Parathyroid adenoma (tissue), 2 donors: ENCODE data around the gene STAM.

ENCODE experiments used
- H2AFZ ChIP-seq: fragments of 300-600 bp; sonication (generic); one replicate; pipeline ENCODE4 v1.7.0; 2017; ENCODE audit warnings: antibody characterized with exemption, mild to moderate bottlenecking
- H3K27ac ChIP-seq: fragments of 300-600 bp; sonication (generic); one replicate; pipeline ENCODE4 v1.7.0; 2017
- H3K27me3 ChIP-seq: fragments of 300-600 bp; sonication (generic); one replicate; pipeline ENCODE4 v1.7.0; 2017; ENCODE audit warnings: low read length; ENCODE audit not compliant: control insufficient read depth, insufficient read depth
- H3K36me3 ChIP-seq: fragments of 300-600 bp; sonication (generic); one replicate; pipeline ENCODE4 v1.7.0; 2017; ENCODE audit warnings: low read length; ENCODE audit not compliant: control insufficient read depth, insufficient read depth
- H3K4me1 ChIP-seq: fragments of 300-600 bp; sonication (generic); one replicate; pipeline ENCODE4 v1.7.0; 2017; ENCODE audit warnings: control low read depth
- H3K4me2 ChIP-seq: fragments of 300-600 bp; sonication (generic); one replicate; pipeline ENCODE4 v1.7.0; 2017; ENCODE audit warnings: low read length
- H3K4me3 ChIP-seq: fragments of 300-600 bp; sonication (generic); one replicate; pipeline ENCODE4 v1.7.0; 2017; ENCODE audit warnings: low read depth, low read length
- H3K79me2 ChIP-seq: fragments of 300-600 bp; sonication (generic); one replicate; pipeline ENCODE4 v1.7.0; 2017; ENCODE audit warnings: control low read depth
- H3K9ac ChIP-seq: fragments of 300-600 bp; sonication (generic); one replicate; pipeline ENCODE4 v1.7.0; 2017; ENCODE audit warnings: mild to moderate bottlenecking
- H3K9me3 ChIP-seq: fragments of 300-600 bp; sonication (generic); one replicate; pipeline ENCODE4 v1.7.0; 2017; ENCODE audit warnings: low read length; ENCODE audit not compliant: control insufficient read depth
- CTCF ChIP-seq: fragments of 300-600 bp; sonication (generic); IDR thresholded peaks from one replicate; pipeline ENCODE4 v1.7.0; 2017; ENCODE audit warnings: antibody characterized with exemption, mild to moderate bottlenecking
- donor health status: primary hyperparathyroidism.

Gene STAM

GRCh38 chr10:17735166-17735941 lies 91.4 kb downstream of the STAM start:
- H3K9ac ChIP-seq, result no peak overlapping the region
- no peak for TF ChIP-seq CTCF
- no peak overlapping the region for H2AFZ ChIP-seq
- H3K4me2 ChIP-seq, result no peak overlapping the region
- no peaks in the 10 kb centered on the region for H3K36me3 ChIP-seq
- H3K27ac ChIP-seq, result no peak overlapping the region
- no peaks in the 10 kb centered on the region for H3K27me3 ChIP-seq
- no peaks in the 10 kb centered on the region for H3K79me2 ChIP-seq
- H3K9me3 ChIP-seq, result no peaks in the 10 kb centered on the region
- no peak overlapping the region for H3K4me3 ChIP-seq
- no peaks in the 10 kb centered on the region for H3K4me1 ChIP-seq

- Histone ChIP-seq H3K9me3 (no peaks in the 10 kb centered on the region), H3K4me2 (no peak overlapping the region), H3K27me3 (no peaks in the 10 kb centered on the region), H3K4me3 (no peak overlapping the region), H3K79me2 (no peaks in the 10 kb centered on the region), H2AFZ (no peak overlapping the region), H3K36me3 (no peaks in the 10 kb centered on the region), H3K4me1 (no peaks in the 10 kb centered on the region), H3K27ac (no peak overlapping the region), H3K9ac (no peak overlapping the region)
- TF ChIP-seq CTCF, result no peak
These were observed 92.3 kb downstream of the STAM start for GRCh38 chr10:17736223-17736622.

GRCh38 chr10:17737027-17737965 lies 93.3 kb downstream of the STAM start:
- Histone ChIP-seq H3K4me3 (no peak overlapping the region), H3K27me3 (no peaks in the 10 kb centered on the region), H3K79me2 (no peaks in the 10 kb centered on the region), H3K27ac (no peak overlapping the region), H3K4me2 (no peak overlapping the region), H3K36me3 (no peaks in the 10 kb centered on the region), H3K9me3 (no peaks in the 10 kb centered on the region), H3K4me1 (no peaks in the 10 kb centered on the region), H2AFZ (no peak overlapping the region), H3K9ac (no peak overlapping the region)
- TF ChIP-seq CTCF, result peak; percentile 48

GRCh38 chr10:17740668-17741067 lies 96.7 kb downstream of the STAM start:
- TF ChIP-seq CTCF, result no peak
- Histone ChIP-seq H3K27ac (no peak overlapping the region), H3K9me3 (no peaks in the 10 kb centered on the region), H2AFZ (no peak overlapping the region), H3K27me3 (no peaks in the 10 kb centered on the region), H3K36me3 (no peaks in the 10 kb centered on the region), H3K4me2 (no peak overlapping the region), H3K4me1 (no peaks in the 10 kb centered on the region), H3K79me2 (no peaks in the 10 kb centered on the region), H3K4me3 (no peak overlapping the region), H3K9ac (no peak overlapping the region)
